Lower leg skin (tissue), 3 donors: Measurements from ENCODE around the gene IFI44.

Experiments
- CTCF ChIP-seq, 3 donors: fragments of 450-650 bp; IDR thresholded peaks; one replicate each; pipeline ENCODE4 v1.5.1; 2016; ENCODE audit warnings: antibody characterized with exemption in 3 of 3, mild to moderate bottlenecking in 3 of 3, moderate library complexity in 2 of 3
- POLR2A ChIP-seq, 2 donors: fragments of 450-650 bp; IDR thresholded peaks; one replicate each; pipeline ENCODE4 v1.6.1; 2016 to 2017; ENCODE audit warnings: antibody characterized with exemption in 2 of 2, mild to moderate bottlenecking in 1 of 2, moderate library complexity in 1 of 2

- TF ChIP-seq CTCF (IDR thresholded peaks at IDR 0.05) (no peak), POLR2A (IDR thresholded peaks at IDR 0.05) (no peak)
Observed at GRCh38 chr1:78699813-78700212, 50.2 kb downstream of the IFI44 start.
